GM18498 (cell line): ENCODE data around the gene CCDC34.

ENCODE experiments used
- ATAC-seq: cut with Tn5 transposase; IDR thresholded peaks from one replicate; pipeline ENCODE4 v1.9.1; 2021; ENCODE audit warnings: mild to moderate bottlenecking, moderate library complexity; ENCODE audit not compliant: unreplicated experiment

Gene CCDC34

DNA sequence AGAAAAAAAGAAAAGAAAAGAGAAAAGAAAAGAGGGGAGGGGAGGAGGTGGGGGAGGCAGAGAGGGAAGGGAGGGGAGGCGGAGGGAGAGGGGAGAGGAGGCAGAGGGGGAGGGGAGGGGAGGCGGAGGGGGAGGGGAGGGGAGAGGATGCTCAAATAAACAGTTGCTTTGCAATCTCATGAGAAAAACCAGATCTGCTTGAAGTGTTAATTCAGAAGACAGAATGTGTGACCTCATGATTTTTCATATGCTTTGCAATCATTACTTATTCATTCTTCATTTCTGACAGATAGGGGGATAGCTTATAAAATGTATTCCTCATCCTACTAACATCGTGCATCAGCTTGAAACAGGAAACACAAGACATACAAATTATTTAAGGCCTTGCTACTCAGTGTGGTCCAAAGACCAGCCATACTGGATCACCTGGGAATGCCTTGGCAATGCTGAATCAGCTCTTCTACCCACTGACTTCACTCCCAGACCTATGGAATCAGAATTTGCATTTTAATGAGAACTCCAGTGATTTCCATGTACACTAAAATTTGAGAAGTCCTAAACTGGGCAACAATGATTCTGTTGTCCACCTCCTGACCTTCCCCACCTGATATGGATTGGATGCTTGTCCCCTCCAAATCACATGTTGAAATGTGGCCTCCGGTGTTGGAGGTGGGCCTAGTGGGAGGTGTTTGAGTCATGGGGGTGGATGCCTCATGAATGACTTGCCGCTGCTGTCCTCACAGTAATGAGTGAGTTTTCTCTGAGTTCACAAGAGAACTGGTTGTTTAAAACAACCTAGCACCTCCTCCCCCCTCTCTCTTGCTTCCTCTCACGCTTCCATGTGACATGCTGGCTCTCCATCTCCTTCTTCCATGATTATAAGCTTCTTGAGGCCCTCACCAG, 69.2 kb downstream of the CCDC34 start:
- no peak for ATAC-seq

DNA sequence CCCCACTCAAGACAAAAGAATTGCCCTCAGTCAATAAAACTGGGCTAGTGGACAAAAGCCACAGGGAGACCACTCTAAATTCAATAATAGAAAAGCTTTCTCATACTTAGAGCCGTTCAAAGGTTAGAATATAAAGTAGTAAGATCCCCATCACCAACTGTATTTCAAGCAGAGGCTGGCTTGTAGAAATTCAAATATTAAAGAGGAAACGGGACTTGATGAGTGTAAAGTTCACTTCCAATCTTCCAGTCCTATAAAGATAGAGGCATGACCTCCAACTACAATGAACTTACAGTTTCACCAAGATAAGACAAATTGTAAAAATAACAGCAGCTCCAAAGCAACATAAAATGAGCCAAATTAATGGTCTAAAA, 70.4 kb downstream of the CCDC34 start:
- ATAC-seq: no peak

DNA sequence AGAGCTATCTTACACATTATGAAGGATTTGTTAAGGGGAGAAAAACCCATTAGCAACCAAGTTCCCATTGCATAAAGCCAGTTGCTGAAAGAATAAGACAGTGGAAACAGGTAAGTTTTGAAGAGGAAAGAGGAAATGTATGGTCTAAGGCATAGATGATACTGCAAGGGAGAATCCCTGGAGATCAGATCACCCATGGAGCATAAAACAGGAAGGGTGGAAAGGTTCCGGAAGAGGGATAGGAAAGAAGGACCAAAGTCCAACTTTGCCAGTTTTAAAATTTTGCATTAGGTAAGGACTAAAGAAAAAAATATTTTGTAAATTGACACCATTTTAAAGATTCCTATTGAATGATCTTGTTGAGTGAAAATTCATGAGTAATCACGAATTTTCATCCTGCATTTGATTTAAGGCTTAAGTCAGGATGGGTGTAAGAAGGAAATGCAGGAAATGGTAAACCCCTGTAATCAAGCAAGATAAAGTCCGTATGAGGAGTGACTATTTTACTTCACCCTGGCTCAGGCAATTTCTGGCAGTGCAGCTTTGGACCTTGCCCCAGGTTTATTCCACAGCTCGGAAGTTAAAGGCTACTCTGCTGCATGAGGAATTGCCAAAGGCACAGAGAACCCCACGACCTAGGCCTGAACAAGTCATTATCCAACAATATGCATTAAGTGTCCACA, 70.9 kb downstream of the CCDC34 start:
- no peak for ATAC-seq

DNA sequence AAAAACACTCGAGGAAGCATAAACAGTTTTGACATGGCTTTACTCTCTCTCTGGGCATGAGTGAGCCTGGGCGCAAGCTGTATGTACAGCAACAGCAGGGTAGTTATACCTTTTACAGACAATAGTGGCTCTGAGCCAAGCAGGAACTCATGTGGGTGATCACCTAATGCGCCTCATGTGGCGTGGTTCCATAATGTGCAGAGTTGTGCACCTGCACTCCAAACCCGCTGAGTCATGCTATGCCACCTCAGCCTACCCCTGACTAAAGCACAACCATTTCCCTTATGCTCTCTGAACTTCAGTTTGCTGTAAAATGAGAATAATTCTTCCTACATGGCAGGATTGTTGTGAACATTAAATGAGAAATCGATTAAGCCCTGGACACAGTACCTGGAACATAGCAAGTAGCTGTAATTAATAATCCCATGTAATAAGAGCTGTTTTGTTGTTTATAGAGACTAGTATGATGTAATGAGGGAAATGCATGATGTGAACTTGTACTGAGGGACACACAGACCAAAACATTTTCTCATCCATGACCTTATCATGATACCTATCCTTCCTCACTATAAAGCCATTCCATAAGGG, 71.6 kb downstream of the CCDC34 start:
- no peak for ATAC-seq

DNA sequence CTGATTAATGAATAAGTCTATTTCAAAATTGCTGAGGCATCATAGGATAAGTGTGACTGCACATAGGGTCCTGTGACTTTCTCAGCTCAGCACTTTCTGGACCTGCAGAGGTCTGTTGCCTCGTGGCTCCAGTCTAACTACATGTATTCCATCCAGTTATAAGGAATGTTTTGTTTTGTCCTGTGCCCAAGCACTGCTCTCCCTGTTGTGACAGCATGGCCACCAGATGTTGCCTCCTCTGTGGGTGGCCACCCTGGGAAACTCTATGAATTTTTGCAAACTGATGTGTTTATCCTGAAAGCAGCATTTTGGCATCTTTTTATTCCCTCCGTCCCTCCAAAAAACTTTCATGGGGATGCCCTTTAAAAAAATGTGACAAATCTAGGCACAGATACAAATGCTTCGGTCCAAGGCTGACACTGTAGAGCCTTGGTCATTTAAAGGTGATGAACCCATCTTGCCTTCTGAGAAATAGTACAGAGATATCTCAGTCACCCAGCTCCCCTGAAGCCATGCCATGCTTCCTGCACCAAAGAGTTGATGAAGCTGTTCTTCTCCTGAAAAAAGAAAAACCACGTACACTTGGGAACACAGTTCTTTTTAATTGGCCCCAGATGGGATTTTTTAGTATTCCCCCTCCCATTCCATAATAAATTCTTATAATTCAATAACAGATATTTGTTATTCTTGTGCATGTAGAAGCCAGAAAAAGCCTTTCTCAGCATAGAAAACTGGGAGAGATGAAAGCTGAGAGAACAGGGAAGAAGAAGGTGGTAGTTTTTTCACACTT, 72.6 kb downstream of the CCDC34 start:
- ATAC-seq: no peak
